B cell (primary cell): ENCODE measurements around the gene VPS72. TPM values are rescaled to one million over a fixed set of nuclear protein-coding genes. Genes with fewer than 3 reads are reported as not detected.

Experiments used
- ATAC-seq: fragments of 200-7000 bp; cut with Tn5 transposase; one replicate; pipeline ENCODE4 v1.10.0; 2021; ENCODE audit warnings: low read depth, mild to moderate bottlenecking, moderate number of reproducible peaks, moderate library complexity
- CTCF ChIA-PET: fragments of 350-600 bp; sonication (Branson Sonifier 250); formaldehyde crosslinking; loops from one replicate; lab custom pipeline; 2021; ENCODE audit warnings: antibody characterized with exemption, inconsistent platforms; lab: Charles Lee
- POLR2A ChIA-PET: fragments of 350-600 bp; sonication (Branson Sonifier 250); formaldehyde crosslinking; loops from one replicate; lab custom pipeline; 2021; ENCODE audit warnings: antibody characterized with exemption; lab: Charles Lee
- DNase-seq: peaks from one replicate; pipeline ENCODE4 v3.0.0; 2013
- H2AFZ ChIP-seq: 2 replicates; pipeline ENCODE4 v1.6.1; 2012; ENCODE audit warnings: mild to moderate bottlenecking, low read depth, low read length; ENCODE audit not compliant: insufficient read depth, poor library complexity, severe bottlenecking
- H3K27ac ChIP-seq, 2 donors: 1 replicate in 1 of 2; 2 replicates in 1 of 2; pipeline ENCODE4 v1.5.1; 2012 to 2013; ENCODE audit warnings: low read length in 2 of 2, mild to moderate bottlenecking in 2 of 2, moderate library complexity in 1 of 2
- H3K27me3 ChIP-seq, 4 experiments: fragments of 200-600 bp in 1 of 4; sonication (generic) in 1 of 4; replicated peaks in 1 of 4; 1 replicate in 2 of 4; 2 replicates in 2 of 4; pipeline versions ENCODE4 v1.6.1 to v1.7.0; 2013 to 2016; ENCODE audit warnings: low read length in 3 of 4, mild to moderate bottlenecking in 2 of 4, mixed read lengths in 1 of 4, moderate library complexity in 1 of 4; ENCODE audit not compliant: insufficient read depth in 4 of 4, control insufficient read depth in 3 of 4; ENCODE audit errors: control extremely low read depth in 1 of 4
- H3K36me3 ChIP-seq, 2 experiments: replicated peaks in 1 of 2; 1 replicate in 1 of 2; 2 replicates in 1 of 2; pipeline versions ENCODE4 v1.6.1 to v1.7.1; 2013; ENCODE audit warnings: low read length in 1 of 2; ENCODE audit not compliant: insufficient read depth in 2 of 2, control insufficient read depth in 1 of 2; ENCODE audit errors: control extremely low read depth in 1 of 2, extremely low read depth in 1 of 2
- H3K4me1 ChIP-seq, 2 donors: fragments of 200-600 bp in 1 of 2; sonication (generic) in 1 of 2; 1 replicate in 1 of 2; 2 replicates in 1 of 2; pipeline versions ENCODE4 v1.5.1 to v1.6.1; 2013 to 2017; ENCODE audit warnings: low read length in 2 of 2; ENCODE audit not compliant: control insufficient read depth in 2 of 2, insufficient read depth in 2 of 2
- H3K4me2 ChIP-seq: replicated peaks from 2 replicates; pipeline ENCODE3; 2012; ENCODE audit warnings: mild to moderate bottlenecking, low read depth, low read length; ENCODE audit not compliant: poor library complexity, severe bottlenecking
- H3K4me3 ChIP-seq, 5 experiments: fragments of 200-600 bp in 1 of 5; sonication (generic) in 1 of 5; 1 replicate in 3 of 5; 2 replicates in 2 of 5; pipeline versions ENCODE4 v1.5.1 to v1.7.0; 2011 to 2016; ENCODE audit warnings: low read length in 4 of 5, mild to moderate bottlenecking in 4 of 5, low read depth in 2 of 5, control low read depth in 1 of 5, moderate library complexity in 1 of 5; ENCODE audit not compliant: insufficient read depth in 1 of 5; ENCODE audit errors: control extremely low read depth in 1 of 5, extremely low read depth in 1 of 5
- H3K79me2 ChIP-seq: fragments of 200-600 bp; sonication (generic); one replicate; pipeline ENCODE4 v1.6.0; 2016; ENCODE audit warnings: low read length; ENCODE audit not compliant: control insufficient read depth, insufficient read depth
- H3K9ac ChIP-seq: fragments of 200-600 bp; sonication (generic); 2 replicates; pipeline ENCODE4 v1.6.1; 2017; ENCODE audit warnings: mild to moderate bottlenecking, low read length, moderate library complexity
- H3K9me3 ChIP-seq, 3 donors: one replicate each; pipeline versions ENCODE4 v1.6.1 to v1.7.1; 2013; ENCODE audit warnings: low read length in 2 of 3; ENCODE audit not compliant: control insufficient read depth in 2 of 3, insufficient read depth in 1 of 3; ENCODE audit errors: control extremely low read depth in 1 of 3
- H4K20me1 ChIP-seq: 2 replicates; pipeline ENCODE4 v1.6.0; 2012; ENCODE audit warnings: mild to moderate bottlenecking, low read length; ENCODE audit not compliant: insufficient read depth, control insufficient read depth, poor library complexity, severe bottlenecking
- H3K27ac Mint-ChIP-seq: one replicate; pipeline ENCODE4 v1.8.0; 2021; ENCODE audit warnings: mixed read lengths
- H3K27me3 Mint-ChIP-seq: one replicate; pipeline ENCODE4 v1.8.0; 2021; ENCODE audit warnings: mixed read lengths
- H3K4me1 Mint-ChIP-seq: one replicate; pipeline ENCODE4 v1.8.0; 2021; ENCODE audit warnings: mixed read lengths
- H3K4me3 Mint-ChIP-seq: one replicate; pipeline ENCODE4 v1.8.0; 2021; ENCODE audit warnings: mixed read lengths
- H3K9me3 Mint-ChIP-seq: one replicate; pipeline ENCODE4 v1.8.0; 2022; ENCODE audit warnings: mixed read lengths; ENCODE audit not compliant: insufficient read depth
- CTCF ChIP-seq: fragments of 200-600 bp; IDR thresholded peaks from one replicate; pipeline ENCODE4 v1.8.0; 2022; ENCODE audit warnings: antibody characterized with exemption, mild to moderate bottlenecking
- EZH2 ChIP-seq: IDR thresholded peaks from 2 replicates; pipeline ENCODE4 v1.6.1; 2012; ENCODE audit warnings: borderline replicate concordance, low read depth, mild to moderate bottlenecking, moderate library complexity, low read length; ENCODE audit not compliant: insufficient read depth, poor library complexity, severe bottlenecking
- WGBS: methylation state at CpG from one replicate; pipeline ENCODE4 v1.1.5; 2013; ENCODE audit warnings: missing lambda C conversion rate; ENCODE audit not compliant: insufficient coverage; 5-methylcytosine and 5-hydroxymethylcytosine counted together
- intact Hi-C: fragments of 100-400 bp; cut with micrococcal nuclease; formaldehyde crosslinking; loops from one replicate; pipeline ENCODE4 v1.10.0; 2022
- polyA plus RNA-seq: library from polyadenylated mRNA; depleted of rRNA; stranded (reverse); fragments of >200 nt; gene quantifications from 2 replicates; pipeline ENCODE4 v1.2.3, GENCODE V29; 2012
- total RNA-seq, 2 donors: library from RNA; stranded (reverse); fragments of 120-200 nt in 1 of 2; gene quantifications; 1 replicate in 1 of 2; 2 replicates in 1 of 2; pipeline versions ENCODE4 v1.2.3 to v1.2.4, GENCODE V29; 2013 to 2022

Gene VPS72
- total and polyA plus RNA-seq, 2 donors (not counting 1 experiment from before 2014, with no cell fraction given), result 42.1 to 48.7 TPM

- TF ChIP-seq EZH2 (no peak), CTCF (no peak)
- no peaks in the 10 kb centered on the region for H3K9me3 ChIP-seq
- no peaks in the 10 kb centered on the region for H3K36me3 ChIP-seq
- POLR2A ChIA-PET, result no interaction called here
- Mint-ChIP-seq H3K27me3 (no peaks in the 10 kb centered on the region), H3K4me3 (no peak overlapping the region), H3K27ac (no peak overlapping the region), H3K9me3 (no peaks in the 10 kb centered on the region), H3K4me1 (peaks cover 14% of the 10 kb centered on the region)
- H2AFZ ChIP-seq, result no peak overlapping the region
- no peak overlapping the region for H3K4me3 ChIP-seq
- intact Hi-C loops, result no loop called here
- DNase-seq (no peak), ATAC-seq (no peak)
- 98% methylated on average over 60 of the region's 74 CpGs for WGBS
- H3K27me3 ChIP-seq, result peaks cover 0 to 4% (median 0%) of the 10 kb centered on the region in 4 experiments
- no peaks in the 10 kb centered on the region for H4K20me1 ChIP-seq
- CTCF ChIA-PET, result no interaction called here
- no peaks in the 10 kb centered on the region for H3K79me2 ChIP-seq
- no peak overlapping the region for H3K9ac ChIP-seq
- H3K4me1 ChIP-seq, result peaks cover 6 to 15% of the 10 kb centered on the region in 2 donors
- peak overlapping the region; percentile 76 for H3K4me2 ChIP-seq
- H3K27ac ChIP-seq, result no peak overlapping the region
These were observed 57.5 kb downstream of the VPS72 start for GRCh38 chr1:151132335-151133017.
